HG03565 (cell line): ENCODE results near the gene PIRT.

Experiments used
- ATAC-seq: cut with Tn5 transposase; IDR thresholded peaks from one replicate; pipeline ENCODE4 v1.9.1; 2021; ENCODE audit warnings: mild to moderate bottlenecking, moderate library complexity; ENCODE audit not compliant: unreplicated experiment

The PIRT gene

GRCh38 chr17:10790491-10791401, 47.1 kb downstream of the PIRT start:
- no peak for ATAC-seq

GRCh38 chr17:10789694-10790271, 48.1 kb downstream of the PIRT start:
- ATAC-seq, result no peak

- ATAC-seq, result no peak
Observed at GRCh38 chr17:10787306-10788045, 50.4 kb downstream of the PIRT start.

GRCh38 chr17:10785295-10785694, 52.6 kb downstream of the PIRT start:
- ATAC-seq, result no peak

- ATAC-seq, result no peak
Observed at GRCh38 chr17:10779609-10780008, 58.3 kb downstream of the PIRT start.

GRCh38 chr17:10777890-10778289, 60.0 kb downstream of the PIRT start:
- no peak for ATAC-seq

- ATAC-seq, result no peak
Observed at GRCh38 chr17:10777131-10777807, 60.6 kb downstream of the PIRT start.

- ATAC-seq, result no peak
Observed at GRCh38 chr17:10776381-10776780, 61.5 kb downstream of the PIRT start.

- ATAC-seq, result no peak
Observed at GRCh38 chr17:10775740-10776356, 62.0 kb downstream of the PIRT start.

GRCh38 chr17:10775058-10775457, 62.8 kb downstream of the PIRT start:
- ATAC-seq, result no peak

GRCh38 chr17:10773391-10773790, 64.5 kb downstream of the PIRT start:
- ATAC-seq, result no peak
